ENCODE data around the gene SUN1. TPM values are rescaled to one million over a fixed set of nuclear protein-coding genes. Genes with fewer than 3 reads are reported as not detected.

The SUN1 gene, protein sequence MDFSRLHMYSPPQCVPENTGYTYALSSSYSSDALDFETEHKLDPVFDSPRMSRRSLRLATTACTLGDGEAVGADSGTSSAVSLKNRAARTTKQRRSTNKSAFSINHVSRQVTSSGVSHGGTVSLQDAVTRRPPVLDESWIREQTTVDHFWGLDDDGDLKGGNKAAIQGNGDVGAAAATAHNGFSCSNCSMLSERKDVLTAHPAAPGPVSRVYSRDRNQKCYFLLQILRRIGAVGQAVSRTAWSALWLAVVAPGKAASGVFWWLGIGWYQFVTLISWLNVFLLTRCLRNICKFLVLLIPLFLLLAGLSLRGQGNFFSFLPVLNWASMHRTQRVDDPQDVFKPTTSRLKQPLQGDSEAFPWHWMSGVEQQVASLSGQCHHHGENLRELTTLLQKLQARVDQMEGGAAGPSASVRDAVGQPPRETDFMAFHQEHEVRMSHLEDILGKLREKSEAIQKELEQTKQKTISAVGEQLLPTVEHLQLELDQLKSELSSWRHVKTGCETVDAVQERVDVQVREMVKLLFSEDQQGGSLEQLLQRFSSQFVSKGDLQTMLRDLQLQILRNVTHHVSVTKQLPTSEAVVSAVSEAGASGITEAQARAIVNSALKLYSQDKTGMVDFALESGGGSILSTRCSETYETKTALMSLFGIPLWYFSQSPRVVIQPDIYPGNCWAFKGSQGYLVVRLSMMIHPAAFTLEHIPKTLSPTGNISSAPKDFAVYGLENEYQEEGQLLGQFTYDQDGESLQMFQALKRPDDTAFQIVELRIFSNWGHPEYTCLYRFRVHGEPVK
- 50.9 to 98.8 TPM (median 85.1 TPM) in 5 replicates for total RNA-seq (2022; extraction: Qiagen RNA extraction)

GRCh38 chr7:832167-832967 is at the start of gene SUN1:
Gene SUN1, plus strand, starts transcription at chr7:832476. Its CDS starts 49 bp downstream, at chr7:832525.

GRCh38 chr7:876077-876971 is 44.0 kb downstream of the SUN1 start, which contains the start of gene GET4:
Gene GET4, plus strand, starts transcription at chr7:876554. Its CDS starts 92 bp downstream, at chr7:876646.

Other genes starting within 250 kb of the SUN1 start
- gene DNAAF5, start 105.8 kb upstream of the SUN1 start, total RNA-seq (2022; extraction: Qiagen RNA extraction): 40.9 to 53.0 TPM (median 51.8 TPM) in 5 replicates
- 28.2 to 33.5 TPM (median 31.6 TPM) in 5 replicates for gene PRKAR1B, start 105.2 kb upstream of the SUN1 start, total RNA-seq (2022; extraction: Qiagen RNA extraction)
- 38.8 to 67.6 TPM (median 52.9 TPM) in 5 replicates for gene GET4, start 44.1 kb downstream of the SUN1 start, total RNA-seq (2022; extraction: Qiagen RNA extraction)
- gene ADAP1, start 122.2 kb downstream of the SUN1 start, total RNA-seq (2022; extraction: Qiagen RNA extraction): 2.2 to 4.8 TPM (median 3.9 TPM) in 5 replicates
- 5.1 to 6.8 TPM (median 5.3 TPM) in 5 replicates for gene COX19, start 143.1 kb downstream of the SUN1 start, total RNA-seq (2022; extraction: Qiagen RNA extraction)
- 0.05 to 0.10 TPM in 2 of 5 replicates, not detected in the others for gene CYP2W1, start 150.7 kb downstream of the SUN1 start, total RNA-seq (2022; extraction: Qiagen RNA extraction)
- gene GPR146, start 212.1 kb downstream of the SUN1 start, total RNA-seq (2022; extraction: Qiagen RNA extraction): 0.79 to 2.0 TPM (median 1.6 TPM) in 5 replicates